Fibroblast of the aortic adventitia (primary cell): Measurements from ENCODE around the gene PSKH1. TPM values are rescaled to one million over a fixed set of nuclear protein-coding genes. Genes with fewer than 3 reads are reported as not detected.
A peak's percentile ranks its signal among the peaks of the same experiment; 100 is the strongest.

ENCODE experiments used
- DNase-seq: peaks from one replicate; pipeline ENCODE4 v3.0.0-alpha.2; 2010; ENCODE audit warnings: low read depth
- H3K4me3 ChIP-seq: 2 replicates; pipeline ENCODE4 v1.5.1; 2011; ENCODE audit warnings: low read depth, mild to moderate bottlenecking, control low read depth, low read length, moderate library complexity
- CTCF ChIP-seq: IDR thresholded peaks from 2 replicates; pipeline ENCODE4 v1.5.1; 2011; ENCODE audit warnings: mild to moderate bottlenecking, low read length, control low read depth, inconsistent platforms; ENCODE audit not compliant: insufficient read depth
- total RNA-seq: library from RNA; depleted of rRNA; stranded (reverse); fragments of >200 nt; gene quantifications from 2 replicates; pipeline ENCODE4 v1.2.3, GENCODE V29; 2012; ENCODE audit warnings: low replicate concordance

Gene PSKH1
- total RNA-seq, 1 donor = 19.8 TPM

DNA sequence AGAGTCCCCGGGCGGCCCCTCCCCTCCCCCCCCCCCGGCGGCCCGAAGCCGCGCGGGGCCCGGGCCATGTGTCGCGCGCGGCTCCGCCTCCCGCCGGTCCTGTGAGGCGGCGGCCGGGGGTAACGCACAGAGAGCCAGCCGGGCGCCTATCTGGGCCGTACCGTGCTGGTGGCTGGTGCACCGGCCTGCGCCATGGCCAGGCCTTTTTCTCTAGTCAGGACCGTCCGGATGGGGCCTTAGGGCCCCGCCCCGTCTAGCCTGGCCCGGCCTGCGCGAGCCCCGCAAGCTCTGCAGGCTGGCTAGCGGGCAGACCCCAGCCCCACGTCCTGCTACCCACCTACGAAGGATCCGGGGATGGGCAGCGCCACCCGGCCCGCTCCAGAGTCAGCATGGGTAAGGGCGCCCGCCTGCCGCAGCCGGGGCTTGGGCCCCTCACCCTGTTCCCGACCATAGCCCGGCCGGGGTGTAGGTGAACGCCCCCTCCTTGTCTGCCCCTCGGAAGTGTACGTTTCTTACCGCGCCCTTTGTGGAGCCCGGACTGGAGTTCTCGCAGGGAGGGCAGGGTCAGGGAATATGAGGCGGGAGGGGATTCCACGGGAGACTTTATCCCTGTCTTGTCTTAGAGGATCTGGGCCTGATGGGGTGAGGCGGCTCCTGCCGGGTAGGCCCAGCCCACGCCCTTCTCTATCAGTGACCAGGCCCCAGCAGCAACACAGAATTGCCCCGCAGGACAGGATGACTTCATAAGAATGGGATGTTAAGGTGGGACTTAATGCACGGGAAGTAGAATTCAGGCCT lies 45.8 kb upstream of the PSKH1 start, which contains the start of gene CENPT:
Gene CENPT, minus strand, starts transcription at position 630 of the 798 bp plus-strand sequence. CDS start 13,834 bp downstream, outside the sequence.
- DNase-seq = peak; percentile 61
- no peak for TF ChIP-seq CTCF

GRCh38 chr16:67848118-67848517 lies 44.9 kb upstream of the PSKH1 start:
- no peak for TF ChIP-seq CTCF
- DNase-seq = no peak
- peak overlapping the region; percentile 83 for H3K4me3 ChIP-seq

More for the DNA sequence above, 45.8 kb upstream of the PSKH1 start, which contains the start of gene CENPT:
- peak within 1 kb of the TSS; percentile 83 for H3K4me3 ChIP-seq

DNA sequence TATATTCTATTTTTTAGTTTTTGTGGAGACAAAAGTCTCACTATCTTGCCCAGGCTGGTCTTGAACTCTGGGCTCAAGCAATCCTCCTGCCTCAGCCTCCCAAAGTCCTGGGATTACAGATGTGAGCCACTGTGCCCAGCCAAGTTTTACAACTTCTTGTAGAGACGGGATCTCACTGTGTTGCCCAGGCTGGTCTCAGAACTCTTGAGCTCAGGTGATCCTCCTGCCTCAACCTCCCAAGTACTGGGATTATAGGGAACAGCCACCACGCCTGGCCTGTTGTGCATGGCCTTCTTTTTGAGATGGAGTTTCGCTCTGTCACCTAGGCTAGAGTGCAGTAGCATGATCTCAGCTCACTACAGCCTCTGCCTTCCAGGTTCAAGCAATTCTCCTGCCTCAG lies 39.4 kb upstream of the PSKH1 start:
- H3K4me3 ChIP-seq = no peak overlapping the region
- TF ChIP-seq CTCF = no peak
- no peak for DNase-seq

DNA sequence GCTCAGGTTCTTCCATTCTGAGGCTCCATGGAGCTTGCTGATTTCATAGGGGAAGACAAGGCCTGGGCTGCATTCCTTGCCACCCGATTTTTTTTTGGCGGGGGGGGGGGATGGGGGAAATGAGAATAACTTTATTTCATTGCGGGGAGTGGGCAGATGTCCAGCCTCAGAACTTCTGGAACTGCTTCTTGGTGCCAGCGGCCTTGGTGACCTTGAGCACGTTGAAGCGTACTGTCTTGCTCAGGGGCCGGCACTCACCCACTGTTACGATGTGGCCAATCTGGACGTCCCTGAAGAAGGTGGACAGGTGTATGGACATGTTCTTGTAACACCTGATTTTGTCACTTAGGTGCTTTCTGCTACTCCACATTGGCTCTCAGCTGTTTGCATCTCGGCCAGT lies 37.3 kb upstream of the PSKH1 start:
- no peak for TF ChIP-seq CTCF
- DNase-seq = no peak
- no peak overlapping the region for H3K4me3 ChIP-seq

- no peak for TF ChIP-seq CTCF
- H3K4me3 ChIP-seq = no peak overlapping the region
- no peak for DNase-seq
Observed at GRCh38 chr16:67856927-67857546, 36.0 kb upstream of the PSKH1 start.

DNA sequence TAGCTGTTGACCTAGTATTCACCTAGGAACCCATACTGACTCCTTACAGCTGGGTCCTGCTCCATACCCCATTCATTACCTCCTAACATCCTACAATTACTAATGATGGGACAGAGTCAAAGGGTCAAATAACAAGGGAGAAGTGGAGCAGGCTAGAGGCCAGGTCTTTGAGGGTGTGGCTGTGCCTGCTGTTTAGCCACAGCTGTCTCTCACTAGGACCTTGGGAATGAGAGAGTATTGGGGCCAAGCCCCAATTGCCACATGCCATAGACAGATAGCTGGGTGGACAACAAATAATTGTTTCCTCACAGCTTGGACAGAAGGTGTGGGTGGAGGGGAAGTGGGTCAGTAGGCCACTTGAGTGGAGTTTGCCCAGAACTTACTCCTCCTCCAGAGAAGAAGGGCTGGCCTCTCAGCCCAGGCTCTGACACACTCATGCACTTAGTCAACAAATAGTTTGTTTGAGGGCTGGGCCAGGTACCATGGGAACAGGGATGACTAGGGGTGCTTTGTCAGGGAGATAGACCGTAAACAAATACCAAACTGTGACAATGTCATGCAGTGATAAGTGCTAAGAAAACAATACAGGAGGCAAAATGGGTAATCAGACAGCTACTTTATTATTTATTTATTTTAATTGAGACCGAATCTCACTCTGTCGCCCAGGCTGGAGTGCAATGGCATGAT lies 35.4 kb upstream of the PSKH1 start:
- H3K4me3 ChIP-seq = no peak overlapping the region

More for the DNA sequence above, 35.4 kb upstream of the PSKH1 start:
- TF ChIP-seq CTCF = no peak
- DNase-seq = peak; percentile 90
